ENCODE results near the gene TPX2. TPM values are rescaled to one million over a fixed set of nuclear protein-coding genes. Genes with fewer than 3 reads are reported as not detected.

Gene TPX2
- total and polyA plus RNA-seq, 2 donors from 2014 or later, result 0.47 to 1.4 TPM

- no peak for TF ChIP-seq CTCF (IDR thresholded peaks at IDR 0.05; ENCODE audit: borderline replicate concordance, extremely low read depth, insufficient read depth)
- peak overlapping the region; percentile 98 to 99 for H3K27ac ChIP-seq (ENCODE audit: low read depth in 2 of 2, low read length in 2 of 2)
- H3K4me3 ChIP-seq (ENCODE audit: low read length in 3 of 3), result peak overlapping the region; percentile 75 to 85 (median 76)
- H3K36me3 ChIP-seq (ENCODE audit: control insufficient read depth in 2 of 3, insufficient read depth in 3 of 3, low read length in 3 of 3), result peaks cover 0 to 7% (median 0%) of the 10 kb centered on the region in 3 donors
- peak overlapping the region; percentile 43 to 97 (median 57) for H3K9ac ChIP-seq (ENCODE audit: low read length in 3 of 3)
- peaks cover 4 to 32% (median 28%) of the 10 kb centered on the region in 3 donors for H3K4me1 ChIP-seq (ENCODE audit: control insufficient read depth in 2 of 3, insufficient read depth in 2 of 3, low read depth in 1 of 3, low read length in 3 of 3)
- peak in 1 of 5 donors; percentile 54 for DNase-seq
- intact Hi-C loops (cut with DNase I), result loop anchor here (5.0 kb wide), 2 partner anchors 39 to 54 kb away; no protein-coding TSS in a partner anchor
- no peak for FAIRE-seq
- H3K27me3 ChIP-seq (ENCODE audit: control insufficient read depth, insufficient read depth, low read length), result no peaks in the 10 kb centered on the region
- no peaks in the 10 kb centered on the region for H3K9me3 ChIP-seq (ENCODE audit: control insufficient read depth in 2 of 3, insufficient read depth in 1 of 3, low read length in 3 of 3)
Observed at GRCh38 chr20:31721408-31722256, 17.5 kb upstream of the TPX2 start.

GRCh38 chr20:31722257-31723068 lies 16.6 kb upstream of the TPX2 start, which contains the start of gene BCL2L1:
TSS of gene BCL2L1 (minus strand) at chr20:31722868. CDS start at chr20:31722218, 650 bp downstream.
- Histone ChIP-seq H3K27ac (ENCODE audit: low read depth in 2 of 2, low read length in 2 of 2) (peak within 1 kb of the TSS; percentile 98 to 99), H3K4me3 (ENCODE audit: low read length in 3 of 3) (peak within 1 kb of the TSS; percentile 75 to 85 (median 76)), H3K4me1 (ENCODE audit: control insufficient read depth in 2 of 3, insufficient read depth in 2 of 3, low read depth in 1 of 3, low read length in 3 of 3) (peaks cover 4 to 26% (median 20%) of the 10 kb centered on the region in 3 donors), H3K27me3 (ENCODE audit: control insufficient read depth, insufficient read depth, low read length) (no peaks in the 10 kb centered on the region), H3K9me3 (ENCODE audit: control insufficient read depth in 2 of 3, insufficient read depth in 1 of 3, low read length in 3 of 3) (no peaks in the 10 kb centered on the region), H3K9ac (ENCODE audit: low read length in 3 of 3) (peak within 1 kb of the TSS; percentile 79 to 97 (median 87)), H3K36me3 (ENCODE audit: control insufficient read depth in 2 of 3, insufficient read depth in 3 of 3, low read length in 3 of 3) (peaks cover 0 to 7% (median 0%) of the 10 kb centered on the region in 3 donors)
- intact Hi-C loops (cut with DNase I), result loop anchor here (5.0 kb wide), 2 partner anchors 40 to 55 kb away; no protein-coding TSS in a partner anchor
- FAIRE-seq (no peak), DNase-seq (peak; percentile 85 to 96 (median 92))
- TF ChIP-seq CTCF (IDR thresholded peaks at IDR 0.05; ENCODE audit: borderline replicate concordance, extremely low read depth, insufficient read depth), result peak; percentile 45

GRCh38 chr20:31723069-31723318 lies 16.1 kb upstream of the TPX2 start:
- H3K9ac ChIP-seq (ENCODE audit: low read length in 3 of 3), result peak overlapping the region; percentile 79 to 97 (median 87)
- FAIRE-seq (no peak), DNase-seq (no peak)
- intact Hi-C loops (cut with DNase I), result loop anchor here (5.0 kb wide), 2 partner anchors 41 to 56 kb away; no protein-coding TSS in a partner anchor
- peak overlapping the region; percentile 75 to 85 (median 76) for H3K4me3 ChIP-seq (ENCODE audit: low read length in 3 of 3)
- peaks cover 0 to 7% (median 0%) of the 10 kb centered on the region in 3 donors for H3K36me3 ChIP-seq (ENCODE audit: control insufficient read depth in 2 of 3, insufficient read depth in 3 of 3, low read length in 3 of 3)
- H3K9me3 ChIP-seq (ENCODE audit: control insufficient read depth in 2 of 3, insufficient read depth in 1 of 3, low read length in 3 of 3), result no peaks in the 10 kb centered on the region
- no peaks in the 10 kb centered on the region for H3K27me3 ChIP-seq (ENCODE audit: control insufficient read depth, insufficient read depth, low read length)
- no peak for TF ChIP-seq CTCF (IDR thresholded peaks at IDR 0.05; ENCODE audit: borderline replicate concordance, extremely low read depth, insufficient read depth)
- H3K4me1 ChIP-seq (ENCODE audit: control insufficient read depth in 2 of 3, insufficient read depth in 2 of 3, low read depth in 1 of 3, low read length in 3 of 3), result peaks cover 4 to 21% (median 15%) of the 10 kb centered on the region in 3 donors
- peak overlapping the region; percentile 98 to 99 for H3K27ac ChIP-seq (ENCODE audit: low read depth in 2 of 2, low read length in 2 of 2)

Measured in kidney (tissue), 14 donors.